M059J (cell line): Measurements from ENCODE around the gene RNH1. TPM values are rescaled to one million over a fixed set of nuclear protein-coding genes. Genes with fewer than 3 reads are reported as not detected.
"Not testable (repeated sequence)": the region's sequence is repeated elsewhere in the genome, so short reads cannot be mapped to it uniquely, and the experiment has no call there.

ENCODE experiments used
- DNase-seq: peaks from one replicate; pipeline ENCODE4 v3.0.0-alpha.2; 2012; ENCODE audit warnings: low read depth
- total RNA-seq: library from RNA; depleted of rRNA; stranded (reverse); fragments of >200 nt; shearing (Covaris generic); gene quantifications from 2 replicates; pipeline ENCODE4 v1.2.3, GENCODE V29; 2014

RNH1 gene
- total RNA-seq, 1 experiment from 2014 or later: 259 TPM

GRCh38 chr11:477052-477715 lies 29.9 kb downstream of the RNH1 start:
- DNase-seq: no peak

- no peak for DNase-seq
Observed at GRCh38 chr11:476416-476815, 30.6 kb downstream of the RNH1 start.

DNA sequence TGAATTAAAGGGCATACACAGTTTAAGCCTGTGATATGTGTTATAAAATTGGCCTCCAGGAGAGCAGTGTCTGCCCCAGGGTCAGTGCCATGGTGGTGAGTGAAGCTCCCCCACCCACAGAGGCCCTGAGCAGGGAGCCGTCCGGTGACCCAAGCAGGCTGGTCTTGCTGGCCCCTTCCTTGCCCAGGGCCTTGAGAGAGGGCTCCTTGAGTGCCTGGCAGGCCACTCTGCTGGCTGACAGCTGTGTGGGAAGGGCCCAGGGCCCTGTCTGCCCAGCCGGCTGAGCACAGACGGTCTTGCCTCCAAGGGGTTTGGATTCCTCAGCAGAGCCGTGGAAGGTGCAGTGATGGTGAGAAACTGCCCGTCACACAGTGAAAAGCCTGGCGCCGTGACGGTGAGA lies 31.1 kb downstream of the RNH1 start:
- no peak for DNase-seq

DNA sequence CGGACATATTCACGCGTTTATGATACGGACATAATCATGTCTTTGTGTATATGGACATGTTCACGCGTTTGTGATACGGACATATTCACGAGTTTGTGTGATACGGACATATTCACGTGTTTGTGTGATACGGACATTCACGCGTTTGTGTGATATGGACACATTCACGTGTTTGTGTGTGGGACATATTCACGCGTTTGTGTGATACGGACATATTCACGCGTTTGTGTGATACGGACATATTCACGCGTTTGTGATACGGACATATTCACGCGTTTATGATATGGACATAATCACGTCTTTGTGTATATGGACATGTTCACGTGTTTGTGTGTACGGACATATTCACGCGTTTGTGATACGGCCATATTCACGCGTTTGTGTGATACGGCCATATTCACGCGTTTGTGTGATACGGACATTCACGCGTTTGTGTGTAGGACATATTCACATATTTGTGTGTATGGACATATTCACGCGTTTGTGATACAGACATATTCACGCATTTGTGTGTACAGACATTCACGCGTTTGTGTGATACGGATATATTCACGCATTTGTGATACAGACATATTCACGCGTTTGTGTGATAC lies 32.0 kb downstream of the RNH1 start:
- DNase-seq: no peak

DNA sequence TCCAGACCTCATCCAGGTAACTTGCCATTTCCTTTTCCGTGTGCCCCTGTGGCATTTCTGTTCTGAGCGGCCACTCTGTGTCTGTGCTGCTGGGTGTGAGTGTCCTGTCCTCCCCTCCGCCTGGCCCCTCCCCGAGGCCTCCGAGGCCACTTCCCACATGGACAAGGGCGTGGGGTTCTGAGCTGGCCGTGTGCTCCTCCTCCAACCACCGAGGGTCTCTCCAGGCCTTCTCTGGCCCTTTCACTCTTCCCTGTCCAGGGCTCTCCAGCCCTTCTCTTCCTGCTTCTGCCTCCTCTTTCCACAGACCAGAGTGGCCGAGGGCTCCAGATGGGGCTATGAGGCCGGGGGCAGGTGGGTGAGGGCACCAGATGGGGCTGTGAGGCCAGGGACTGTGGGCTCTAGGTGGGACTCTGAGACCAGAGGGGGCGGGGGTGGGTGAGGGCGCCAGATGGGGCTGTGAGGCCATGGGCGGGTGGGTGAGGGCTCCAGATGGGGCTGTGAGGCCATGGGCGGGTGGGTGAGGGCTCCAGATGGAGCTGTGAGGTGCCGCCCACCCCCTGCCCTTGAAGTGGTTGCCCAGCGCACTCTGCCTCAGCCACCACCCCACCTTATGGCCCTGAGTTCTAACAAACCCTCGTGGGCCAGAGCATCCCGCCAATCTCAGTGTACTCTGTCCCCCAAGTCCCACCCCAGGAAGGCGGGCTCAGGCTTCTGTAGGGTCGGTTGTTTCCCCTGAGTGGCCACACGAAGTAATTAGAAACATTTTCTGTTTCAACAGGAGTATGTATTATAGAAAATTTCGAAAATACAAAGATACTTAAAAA lies 32.9 kb downstream of the RNH1 start:
- no peak for DNase-seq

GRCh38 chr11:473415-473814 lies 33.6 kb downstream of the RNH1 start:
- no peak for DNase-seq

DNA sequence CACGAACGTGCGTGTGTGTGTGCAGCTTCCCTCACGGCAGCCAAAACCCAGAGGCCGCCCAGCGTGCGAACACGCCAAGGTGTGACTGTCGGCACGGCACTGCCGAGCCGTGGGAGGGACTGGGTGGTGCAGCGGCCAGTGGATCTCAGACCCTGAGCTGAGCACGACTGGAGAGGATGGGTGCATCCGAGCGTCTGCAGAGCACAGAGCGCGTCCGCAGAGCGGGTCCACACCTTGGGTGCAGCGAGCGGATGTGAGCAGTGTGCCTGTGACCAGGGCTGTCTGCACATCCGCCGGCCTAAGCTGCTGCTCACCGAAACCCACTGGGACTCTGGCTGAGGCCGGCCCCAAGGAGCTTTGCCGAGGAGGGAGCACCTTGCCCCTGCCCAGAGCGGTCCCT lies 34.2 kb downstream of the RNH1 start:
- DNase-seq: no peak

DNA sequence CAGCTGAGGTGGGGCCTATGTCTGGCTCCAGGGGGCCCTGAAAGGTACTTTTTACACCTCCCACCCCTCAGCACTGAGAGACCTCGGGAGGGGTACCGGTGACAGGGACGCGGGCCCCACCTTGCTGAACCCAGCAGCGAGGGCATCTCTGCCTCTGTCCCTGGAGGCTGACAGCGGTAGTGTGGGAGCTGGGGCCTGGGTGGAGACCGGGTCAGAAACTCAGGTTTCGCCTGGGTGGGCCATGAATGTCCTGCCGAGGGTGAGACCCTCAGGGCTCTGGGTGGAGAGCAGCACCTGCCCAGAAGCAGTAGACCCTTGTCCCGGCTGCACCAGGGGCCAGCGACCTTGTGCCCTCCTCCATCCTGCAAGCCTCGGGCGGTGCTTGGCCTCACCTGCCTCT lies 34.8 kb downstream of the RNH1 start:
- no peak for DNase-seq

GRCh38 chr11:471468-472145 lies 35.4 kb downstream of the RNH1 start:
- DNase-seq: no peak

- DNase-seq: peak; percentile 43
Observed at GRCh38 chr11:469684-470560, 37.1 kb downstream of the RNH1 start.

DNA sequence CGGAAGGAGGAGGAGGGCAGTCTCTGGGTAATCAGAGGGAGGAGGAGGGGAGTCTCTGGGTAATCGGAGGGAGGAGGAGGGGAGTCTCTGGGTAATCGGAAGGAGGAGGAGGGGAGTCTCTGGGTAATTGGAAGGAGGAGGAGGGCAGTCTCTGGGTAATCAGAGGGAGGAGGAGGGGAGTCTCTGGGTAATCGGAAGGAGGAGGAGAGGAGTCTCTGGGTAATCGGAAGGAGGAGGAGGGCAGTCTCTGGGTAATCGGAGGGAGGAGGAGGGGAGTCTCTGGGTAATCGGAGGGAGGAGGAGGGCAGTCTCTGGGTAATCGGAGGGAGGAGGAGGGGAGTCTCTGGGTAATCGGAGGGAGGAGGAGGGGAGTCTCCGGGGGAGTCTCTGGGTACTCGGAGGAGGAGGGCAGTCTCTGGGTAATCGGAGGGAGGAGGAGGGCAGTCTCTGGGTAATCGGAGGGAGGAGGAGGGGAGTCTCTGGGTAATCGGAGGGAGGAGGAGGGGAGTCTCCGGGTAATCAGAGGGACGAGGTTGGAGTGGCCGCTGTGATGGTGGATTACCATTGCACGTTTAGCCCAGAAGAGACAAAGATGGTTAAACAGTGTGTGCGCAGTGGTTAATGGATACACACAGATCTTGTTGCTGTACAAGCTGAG lies 37.9 kb downstream of the RNH1 start:
- DNase-seq: not testable (repeated sequence)

DNA sequence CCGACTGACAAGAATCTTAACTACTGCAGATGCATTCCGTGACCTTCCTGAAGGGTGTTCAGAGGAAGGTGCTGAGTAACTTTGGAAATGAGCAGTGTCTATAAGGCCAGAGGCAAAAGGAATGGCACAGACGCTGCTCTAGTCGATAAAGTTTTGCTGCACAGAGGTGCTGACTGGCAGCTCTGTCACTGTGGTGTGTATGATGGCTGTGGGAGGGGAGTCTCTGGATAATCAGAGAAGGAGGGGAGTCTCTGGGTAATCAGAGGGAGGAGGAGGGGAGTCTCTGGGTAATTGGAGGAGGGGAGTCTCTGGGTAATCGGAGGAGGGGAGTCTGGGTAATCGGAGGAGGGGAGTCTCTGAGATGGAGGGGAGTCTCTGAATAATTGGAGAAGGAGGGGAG lies 38.5 kb downstream of the RNH1 start:
- DNase-seq: no peak

DNA sequence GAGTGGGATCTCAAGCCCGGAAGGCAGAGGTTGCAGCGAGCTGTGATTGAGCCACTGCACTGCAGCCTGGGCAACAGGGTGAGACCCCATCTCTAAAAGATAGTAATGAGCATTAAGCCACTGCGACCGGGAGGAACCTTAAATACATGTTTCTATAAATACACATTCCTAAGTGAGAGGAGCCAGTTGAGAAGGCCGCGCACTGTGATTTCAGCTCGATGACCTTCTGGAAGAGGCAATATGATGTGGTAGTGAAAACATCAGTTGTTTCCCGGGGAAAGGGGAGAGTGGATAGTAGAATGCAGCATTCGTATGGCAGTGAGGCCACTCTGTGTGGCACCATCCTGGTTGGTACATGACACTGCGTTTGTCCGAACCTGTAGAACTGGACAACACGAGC lies 39.0 kb downstream of the RNH1 start:
- DNase-seq: no peak

GRCh38 chr11:465896-466530 lies 41.0 kb downstream of the RNH1 start:
- no peak for DNase-seq

DNA sequence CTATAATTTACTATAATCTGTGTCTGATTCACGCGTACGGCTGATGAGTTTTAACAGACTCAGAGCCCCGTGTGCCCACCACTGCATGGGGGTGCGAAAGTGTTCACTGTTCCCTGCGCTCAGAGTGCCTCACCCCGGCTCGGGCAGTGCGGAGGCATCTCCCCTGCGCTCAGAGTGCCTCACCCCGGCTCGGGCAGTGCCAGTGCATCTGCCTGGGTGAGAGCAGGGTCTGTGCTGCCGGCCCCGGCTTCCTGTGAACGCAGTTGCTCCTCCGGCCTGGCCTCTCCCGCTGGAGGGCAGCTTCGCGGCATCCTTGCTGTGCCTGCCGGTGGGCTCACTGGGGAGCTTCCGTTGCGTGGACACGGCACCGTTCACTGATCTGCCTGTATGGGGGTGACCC lies 42.7 kb downstream of the RNH1 start:
- DNase-seq: no peak

DNA sequence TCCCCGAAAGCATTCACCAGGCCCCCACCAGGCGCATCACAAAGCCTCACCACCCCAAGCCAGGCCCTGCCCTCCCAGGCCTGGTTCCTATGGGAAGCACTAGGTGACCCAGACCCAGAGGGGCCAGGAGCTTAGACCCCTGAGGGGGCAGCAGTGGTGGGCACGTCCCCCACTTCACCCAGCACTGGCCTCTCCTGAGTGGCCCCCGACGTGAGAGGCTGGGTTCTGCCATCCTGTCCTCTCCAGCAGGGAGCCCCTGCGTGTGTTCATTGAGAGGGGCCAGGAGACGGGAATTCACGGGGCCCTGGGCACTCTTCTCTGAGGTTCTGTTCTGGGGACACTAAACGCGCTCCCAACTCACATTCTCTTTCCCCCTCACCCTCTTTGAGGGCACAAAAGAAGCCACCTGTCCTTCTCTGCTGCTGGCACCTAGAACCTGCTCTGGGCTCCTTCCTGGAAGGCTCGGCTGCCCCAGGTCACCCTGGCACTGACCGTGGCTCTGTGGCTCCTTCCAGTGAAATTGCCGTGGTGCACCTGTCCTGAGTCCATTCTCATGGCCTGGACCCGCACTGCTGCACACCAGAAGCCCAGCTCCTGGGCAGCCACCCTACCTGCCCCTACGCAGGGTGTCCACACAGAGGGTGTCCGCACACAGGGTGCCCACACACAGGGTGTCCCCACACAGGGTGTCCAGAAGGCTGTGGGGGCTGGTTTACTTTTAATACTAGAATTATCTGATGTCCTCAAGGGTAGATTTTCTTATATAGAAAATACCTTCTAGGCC lies 44.7 kb downstream of the RNH1 start:
- DNase-seq: no peak

GRCh38 chr11:461626-462025 lies 45.4 kb downstream of the RNH1 start:
- DNase-seq: no peak

DNA sequence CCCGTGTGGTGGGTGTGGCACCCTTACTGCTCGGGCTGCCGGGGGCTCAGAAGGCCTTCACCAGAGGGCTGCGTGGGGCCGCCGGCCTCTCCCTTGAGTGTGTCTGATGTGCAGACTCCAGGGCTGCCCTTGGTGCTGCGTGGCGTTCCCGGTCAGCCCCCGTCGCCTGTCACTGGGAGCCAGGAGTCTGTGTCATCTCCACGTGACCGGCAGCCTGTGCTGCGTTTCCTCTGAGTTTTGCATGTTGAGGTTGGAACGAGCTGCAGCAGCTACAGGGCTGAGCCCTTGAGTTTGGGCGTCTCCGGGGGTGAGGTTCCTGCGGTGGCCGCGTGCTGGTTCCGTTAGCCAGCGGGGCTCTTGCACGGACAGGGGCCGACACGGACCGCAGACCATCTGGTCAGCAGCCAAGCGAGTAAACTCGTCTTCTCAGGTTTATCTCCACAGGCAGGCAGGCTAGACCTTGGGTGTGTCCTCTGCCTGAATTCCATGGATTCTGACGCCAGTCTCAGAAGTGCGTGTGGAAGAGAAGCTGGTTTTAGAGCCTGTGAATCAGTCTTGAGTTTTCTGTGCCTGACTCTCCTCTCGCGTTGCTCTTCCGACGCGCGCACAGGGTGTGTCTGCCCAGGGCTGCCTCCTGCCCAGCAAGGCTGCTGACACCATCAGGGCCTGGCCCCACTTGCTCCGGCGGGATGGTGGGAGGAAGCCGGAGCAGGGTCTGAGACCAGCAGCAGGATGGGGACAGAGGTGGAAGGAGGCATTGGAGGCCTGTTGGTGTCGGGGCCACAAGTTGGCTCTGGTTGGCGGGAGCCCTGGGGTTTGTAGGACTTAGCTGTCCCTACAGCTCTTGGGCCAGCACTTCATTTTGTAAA lies 46.5 kb downstream of the RNH1 start:
- no peak for DNase-seq
